PC-3 (cell line): ENCODE measurements around the gene PEA15.

ENCODE experiments used
- EZH2 ChIP-seq: fragments of 300-600 bp; sonication (generic); IDR thresholded peaks from one replicate; pipeline ENCODE4 v1.6.1; 2017; ENCODE audit warnings: antibody characterized with exemption, mild to moderate bottlenecking, low read length; ENCODE audit not compliant: unreplicated experiment
- EZH2phosphoT487 ChIP-seq: fragments of 300-600 bp; sonication (generic); IDR thresholded peaks from 2 replicates; pipeline ENCODE4 v1.6.1; 2018; ENCODE audit warnings: mild to moderate bottlenecking, antibody characterized with exemption, low read length, borderline replicate concordance
- TF ChIP-seq, protein P1 (sequence below): fragments of 300-600 bp; sonication (generic); conservative IDR thresholded peaks from 2 replicates; pipeline ENCODE4 v1.5.1; 2017; ENCODE audit warnings: antibody characterized with exemption, low read depth, mild to moderate bottlenecking, low read length

DNA sequence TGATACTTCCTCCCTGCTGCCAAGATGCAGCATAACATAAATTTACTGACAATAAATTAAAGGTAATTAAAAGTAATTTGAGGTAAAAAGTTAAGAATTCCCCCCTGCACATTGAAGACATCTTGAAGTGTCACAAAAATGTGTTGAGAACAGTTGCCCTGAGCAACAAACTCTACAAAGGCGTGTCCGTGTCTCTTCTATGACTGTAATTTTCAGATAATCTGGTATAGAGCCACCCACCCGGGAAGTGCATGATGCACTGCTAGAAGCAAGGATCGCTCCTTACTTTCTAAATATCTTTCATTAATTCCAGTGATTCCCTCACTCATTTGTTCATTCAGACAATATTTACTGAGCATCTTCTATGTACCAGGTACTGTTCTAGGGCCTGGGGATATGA lies 25.8 kb upstream of the PEA15 start:
- TF ChIP-seq, protein P1, sequence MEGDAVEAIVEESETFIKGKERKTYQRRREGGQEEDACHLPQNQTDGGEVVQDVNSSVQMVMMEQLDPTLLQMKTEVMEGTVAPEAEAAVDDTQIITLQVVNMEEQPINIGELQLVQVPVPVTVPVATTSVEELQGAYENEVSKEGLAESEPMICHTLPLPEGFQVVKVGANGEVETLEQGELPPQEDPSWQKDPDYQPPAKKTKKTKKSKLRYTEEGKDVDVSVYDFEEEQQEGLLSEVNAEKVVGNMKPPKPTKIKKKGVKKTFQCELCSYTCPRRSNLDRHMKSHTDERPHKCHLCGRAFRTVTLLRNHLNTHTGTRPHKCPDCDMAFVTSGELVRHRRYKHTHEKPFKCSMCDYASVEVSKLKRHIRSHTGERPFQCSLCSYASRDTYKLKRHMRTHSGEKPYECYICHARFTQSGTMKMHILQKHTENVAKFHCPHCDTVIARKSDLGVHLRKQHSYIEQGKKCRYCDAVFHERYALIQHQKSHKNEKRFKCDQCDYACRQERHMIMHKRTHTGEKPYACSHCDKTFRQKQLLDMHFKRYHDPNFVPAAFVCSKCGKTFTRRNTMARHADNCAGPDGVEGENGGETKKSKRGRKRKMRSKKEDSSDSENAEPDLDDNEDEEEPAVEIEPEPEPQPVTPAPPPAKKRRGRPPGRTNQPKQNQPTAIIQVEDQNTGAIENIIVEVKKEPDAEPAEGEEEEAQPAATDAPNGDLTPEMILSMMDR = no peak
- no peak for TF ChIP-seq EZH2
- no peak for TF ChIP-seq EZH2phosphoT487
